Esophagus squamous epithelium (tissue), 5 donors: ENCODE measurements around the gene POLR2E. TPM values are rescaled to one million over a fixed set of nuclear protein-coding genes. Genes with fewer than 3 reads are reported as not detected.

ENCODE experiments used
- DNase-seq: peaks from one replicate; lab custom pipeline; 2025; lab: John Stamatoyannopoulos, UW
- H3K27ac ChIP-seq, 4 donors: fragments of 200-600 bp; sonication (generic); one replicate each; pipeline ENCODE4 v1.5.1; 2016 to 2019; ENCODE audit warnings: mild to moderate bottlenecking in 1 of 4
- H3K27me3 ChIP-seq, 4 donors: fragments of 200-600 bp; sonication (generic); 1 replicate in 3 of 4; 2 replicates in 1 of 4; pipeline versions ENCODE4 v1.5.1 to v1.6.0; 2017 to 2021; ENCODE audit warnings: antibody characterized with exemption in 1 of 4
- H3K36me3 ChIP-seq, 3 donors: fragments of 200-600 bp; sonication (generic); one replicate each; pipeline ENCODE4 v1.5.1; 2016 to 2019
- H3K4me1 ChIP-seq, 3 donors: fragments of 200-600 bp; sonication (generic); one replicate each; pipeline ENCODE4 v1.5.1; 2017 to 2019
- H3K4me3 ChIP-seq, 4 donors: fragments of 200-600 bp; sonication (generic); 1 replicate in 3 of 4; 2 replicates in 1 of 4; pipeline ENCODE4 v1.5.1; 2016 to 2019; ENCODE audit warnings: mild to moderate bottlenecking in 2 of 4, moderate library complexity in 1 of 4
- H3K9me3 ChIP-seq, 3 donors: fragments of 200-600 bp; sonication (generic); one replicate each; pipeline ENCODE4 v1.5.1; 2016 to 2019
- CTCF ChIP-seq, 6 experiments: fragments of 450-650 bp in 4 of 6; fragments of 200-600 bp in 2 of 6; sonication (generic) in 2 of 6; IDR thresholded peaks; one replicate each; pipeline ENCODE4 v1.5.1; 2016 to 2019; ENCODE audit warnings: antibody characterized with exemption in 6 of 6, mild to moderate bottlenecking in 4 of 6, moderate library complexity in 4 of 6
- POLR2A ChIP-seq, 4 donors: fragments of 450-650 bp; IDR thresholded peaks; one replicate each; pipeline ENCODE4 v1.6.1; 2017; ENCODE audit warnings: antibody characterized with exemption in 4 of 4, mild to moderate bottlenecking in 4 of 4, moderate library complexity in 3 of 4
- WGBS, 2 donors: methylation state at CpG; one replicate each; pipeline ENCODE4 v1.1.5; 2018; 5-methylcytosine and 5-hydroxymethylcytosine counted together
- intact Hi-C: fragments of 100-400 bp; cut with DNase I; formaldehyde crosslinking; loops from one replicate; pipeline ENCODE4 v1.15.0; 2022
- total RNA-seq, 4 donors: library from RNA; depleted of rRNA; stranded (reverse); fragments of >200 nt; gene quantifications; one replicate each; pipeline ENCODE4 v1.1.0, GENCODE V29; 2016
- donor health status: DM: yes; HTN: yes; CAD: no.

POLR2E gene
- total RNA-seq, 4 donors from 2014 or later, result 113 to 198 (median 166) TPM

- WGBS, 2 donors, result 43 to 47% methylated on average over 14 of the region's 15 CpGs
- peak overlapping the region; percentile 82 to 98 (median 92) for H3K27ac ChIP-seq
- peaks cover 53 to 83% (median 70%) of the 10 kb centered on the region in 3 donors for H3K4me1 ChIP-seq
- peaks cover 0 to 5% (median 0%) of the 10 kb centered on the region in 3 donors for H3K9me3 ChIP-seq
- H3K36me3 ChIP-seq, result peaks cover 0 to 7% (median 4%) of the 10 kb centered on the region in 3 donors
- H3K4me3 ChIP-seq, result no peak overlapping the region
- intact Hi-C loops, result no loop called here
- DNase-seq, result no peak
- no peaks in the 10 kb centered on the region for H3K27me3 ChIP-seq
- TF ChIP-seq CTCF (IDR thresholded peaks at IDR 0.05), result no peak
- no peak for TF ChIP-seq POLR2A (IDR thresholded peaks at IDR 0.05)
Measured at GRCh38 chr19:1098177-1099051, 3.2 kb upstream of the POLR2E start.

DNA sequence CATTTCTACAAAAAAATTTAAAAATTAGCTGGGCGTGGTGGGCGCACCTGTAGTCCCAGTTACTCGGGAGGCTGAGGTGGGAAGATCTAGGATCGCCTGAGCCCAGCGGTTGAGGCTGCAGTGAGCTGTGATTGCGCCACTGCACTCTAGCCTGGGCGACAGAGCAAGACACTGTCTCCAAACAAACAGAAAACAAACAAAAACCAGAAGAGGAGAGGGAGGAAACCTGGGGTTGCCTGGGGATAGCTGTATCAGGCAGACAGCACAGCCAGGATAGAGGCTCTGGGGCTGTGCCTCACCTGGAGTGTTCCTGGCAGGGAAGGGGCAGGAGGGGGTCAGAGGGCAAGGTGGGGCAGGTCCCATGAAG lies 2.6 kb upstream of the POLR2E start:
- 63% methylated on average over 5 to 7 of the region's 7 CpGs for WGBS, 2 donors
- no peak for DNase-seq
- no peak for TF ChIP-seq CTCF (IDR thresholded peaks at IDR 0.05)
- no peak for TF ChIP-seq POLR2A (IDR thresholded peaks at IDR 0.05)
- H3K9me3 ChIP-seq, result peaks cover 0 to 5% (median 0%) of the 10 kb centered on the region in 3 donors
- peak overlapping the region; percentile 82 to 98 (median 92) for H3K27ac ChIP-seq
- intact Hi-C loops, result no loop called here
- H3K36me3 ChIP-seq, result peaks cover 0 to 14% (median 5%) of the 10 kb centered on the region in 3 donors
- no peaks in the 10 kb centered on the region for H3K27me3 ChIP-seq
- H3K4me3 ChIP-seq, result no peak overlapping the region
- H3K4me1 ChIP-seq, result peaks cover 46 to 83% (median 69%) of the 10 kb centered on the region in 3 donors

DNA sequence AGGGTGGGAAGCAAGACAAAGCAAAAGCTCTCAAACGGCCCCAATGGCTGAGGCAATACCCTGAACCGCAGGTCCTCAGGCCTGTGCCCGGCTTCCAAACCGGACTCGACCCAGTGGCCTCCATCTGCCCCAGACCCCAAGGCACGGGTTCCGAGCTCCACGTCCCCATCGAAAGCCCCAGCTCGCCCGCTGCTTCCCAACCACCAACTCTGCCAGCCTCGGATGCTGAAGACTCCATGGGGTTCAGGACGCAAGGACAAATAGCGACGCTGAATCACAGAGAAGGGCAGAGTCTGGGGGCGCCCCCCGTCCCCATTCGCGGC lies 559 bp downstream of the POLR2E start:
- H3K4me1 ChIP-seq, result peaks cover 24 to 61% (median 39%) of the 10 kb centered on the region in 3 donors
- no peak for DNase-seq
- H3K4me3 ChIP-seq, result peak overlapping the region; percentile 87 to 99 (median 95)
- peaks cover 19 to 45% (median 23%) of the 10 kb centered on the region in 3 donors for H3K36me3 ChIP-seq
- 1 to 3% methylated on average over 14 to 16 of the region's 19 CpGs for WGBS, 2 donors
- no peaks in the 10 kb centered on the region for H3K27me3 ChIP-seq
- no peak for TF ChIP-seq CTCF (IDR thresholded peaks at IDR 0.05)
- no peak for TF ChIP-seq POLR2A (IDR thresholded peaks at IDR 0.05)
- H3K9me3 ChIP-seq, result peaks cover 0 to under 1% (median 0%) of the 10 kb centered on the region in 3 donors
- H3K27ac ChIP-seq, result peak overlapping the region; percentile 81 to 90 (median 90)
- intact Hi-C loops, result no loop called here

DNA sequence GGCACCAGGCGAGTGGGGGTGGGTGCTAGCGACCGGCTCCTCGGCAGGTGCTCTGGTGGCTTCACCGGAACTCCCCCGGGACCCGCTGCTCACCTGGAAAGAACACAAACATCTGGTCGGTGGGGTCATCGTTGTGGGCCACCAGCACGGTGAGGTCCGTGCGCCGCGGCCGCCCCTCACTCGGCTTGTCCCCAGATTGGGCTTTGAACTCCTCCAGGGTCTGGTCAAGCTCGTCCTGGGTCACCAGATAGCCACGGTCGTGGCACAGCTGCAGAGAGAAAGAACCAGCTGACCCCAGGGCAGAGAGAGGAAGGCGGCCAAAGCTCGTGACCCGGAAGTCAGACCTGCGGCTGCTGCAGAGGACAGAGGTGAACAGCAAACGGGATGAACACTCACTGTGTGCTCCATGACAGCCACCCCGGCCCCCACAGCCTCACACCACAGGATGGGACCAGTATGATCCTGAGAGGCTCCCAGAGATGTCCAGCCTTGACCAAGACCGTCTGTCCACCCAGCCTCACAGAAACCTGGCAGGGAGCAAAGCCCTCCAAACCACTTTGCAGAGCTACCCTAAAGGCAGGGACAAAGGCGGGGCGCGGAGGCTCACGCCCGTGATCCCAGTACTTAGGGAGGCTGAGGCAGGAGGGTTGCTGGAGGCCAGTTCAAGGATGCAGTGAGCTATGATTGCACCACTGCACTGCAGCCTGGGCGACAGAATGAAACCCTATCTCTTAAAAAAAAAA lies 1.2 kb downstream of the POLR2E start:
- WGBS, 2 donors, result 33 to 43% methylated on average over 6 to 15 of the region's 32 CpGs
- Histone ChIP-seq H3K27ac (peak overlapping the region in 3 of 4 donors; percentile 89 to 90 (median 90)), H3K36me3 (peaks cover 26 to 52% (median 29%) of the 10 kb centered on the region in 3 donors), H3K9me3 (no peaks in the 10 kb centered on the region), H3K27me3 (no peaks in the 10 kb centered on the region), H3K4me1 (peaks cover 21 to 61% (median 35%) of the 10 kb centered on the region in 3 donors), H3K4me3 (peak overlapping the region; percentile 87 to 99 (median 95))
- intact Hi-C loops, result no loop called here
- TF ChIP-seq CTCF (IDR thresholded peaks at IDR 0.05) (no peak), POLR2A (IDR thresholded peaks at IDR 0.05) (no peak)
- no peak for DNase-seq
